ENCODE data around the gene MTCL3.

MTCL3 gene

GRCh38 chr6:127475135-127475822 lies 43.9 kb downstream of the MTCL3 start:
- Histone ChIP-seq H4K20me1 (ENCODE audit: insufficient read depth, low read length) (no peaks in the 10 kb centered on the region), H3K27ac (ENCODE audit: low read depth, low read length, poor library complexity, severe bottlenecking) (no peak overlapping the region), H3K9me3 (ENCODE audit: low read length) (no peaks in the 10 kb centered on the region), H3K9me2 (ENCODE audit: insufficient read depth, low read length) (no peaks in the 10 kb centered on the region), H2AFZ (ENCODE audit: low read length) (no peak overlapping the region), H3K36me3 (ENCODE audit: insufficient read depth, low read length) (no peaks in the 10 kb centered on the region), H3K4me3 (ENCODE audit: low read depth, low read length, poor library complexity, severe bottlenecking) (no peak overlapping the region), H3K4me1 (ENCODE audit: insufficient read depth, low read length, poor library complexity, severe bottlenecking) (no peaks in the 10 kb centered on the region), H3K79me2 (ENCODE audit: insufficient read depth, low read depth, low read length) (no peaks in the 10 kb centered on the region), H3K4me2 (ENCODE audit: low read length) (no peak overlapping the region)
- ChIA-PET POLR2A (no interaction called here), CTCF (ENCODE audit: unreplicated experiment) (no interaction called here)
- TF ChIP-seq EZH2phosphoT487 (IDR thresholded peaks at IDR 0.05; ENCODE audit: borderline replicate concordance, low read depth, low read length), result no peak
- no peak for DNase-seq (ENCODE audit: low spot score)
- BruUV-seq (replicated peaks), result no TSS peak
- intact Hi-C loops (cut with micrococcal nuclease; ENCODE audit: unreplicated experiment), result no loop called here

- no peaks in the 10 kb centered on the region for H3K79me2 ChIP-seq (ENCODE audit: insufficient read depth, low read depth, low read length)
- POLR2A ChIA-PET, result no interaction called here
Observed at GRCh38 chr6:127471379-127472255, 47.5 kb downstream of the MTCL3 start.

DNA sequence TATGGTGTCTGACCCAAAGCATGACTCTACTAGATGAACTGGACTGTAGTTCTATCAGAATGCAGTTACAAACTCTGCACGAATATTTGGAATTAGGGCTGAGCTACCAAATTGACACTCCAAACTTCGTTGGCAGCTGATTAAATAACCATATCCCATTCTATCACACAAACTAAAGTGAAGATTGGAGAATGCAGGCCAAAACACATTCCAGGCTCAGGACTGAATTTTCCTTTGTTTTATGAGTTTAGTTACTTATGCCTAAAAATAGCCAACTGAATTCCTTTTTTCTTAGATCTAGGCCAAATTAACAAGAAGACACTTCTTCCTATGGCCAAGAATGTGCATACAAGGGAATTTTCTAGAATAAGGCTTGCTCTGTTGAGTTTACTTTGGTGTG lies 50.2 kb downstream of the MTCL3 start:
- H3K79me2 ChIP-seq (ENCODE audit: insufficient read depth, low read depth, low read length), result no peaks in the 10 kb centered on the region
- no peak overlapping the region for H3K4me2 ChIP-seq (ENCODE audit: low read length)
- H3K4me1 ChIP-seq (ENCODE audit: insufficient read depth, low read length, poor library complexity, severe bottlenecking), result no peaks in the 10 kb centered on the region
- H3K9me3 ChIP-seq (ENCODE audit: low read length), result no peaks in the 10 kb centered on the region
- no peaks in the 10 kb centered on the region for H3K36me3 ChIP-seq (ENCODE audit: insufficient read depth, low read length)
- intact Hi-C loops (cut with micrococcal nuclease; ENCODE audit: unreplicated experiment), result loop anchor here (5.0 kb wide), 1 partner anchor 167 kb away; no protein-coding TSS in a partner anchor
- no TSS peak for BruUV-seq (replicated peaks)
- no peaks in the 10 kb centered on the region for H4K20me1 ChIP-seq (ENCODE audit: insufficient read depth, low read length)
- H3K9me2 ChIP-seq (ENCODE audit: insufficient read depth, low read length), result no peaks in the 10 kb centered on the region
- DNase-seq (ENCODE audit: low spot score), result no peak
- H3K4me3 ChIP-seq (ENCODE audit: low read depth, low read length, poor library complexity, severe bottlenecking), result no peak overlapping the region
- ChIA-PET CTCF (ENCODE audit: unreplicated experiment) (no interaction called here), POLR2A (no interaction called here)
- no peak overlapping the region for H2AFZ ChIP-seq (ENCODE audit: low read length)
- TF ChIP-seq EZH2phosphoT487 (IDR thresholded peaks at IDR 0.05; ENCODE audit: borderline replicate concordance, low read depth, low read length) (no peak), CTCF (conservative IDR thresholded peaks at IDR 0.05; ENCODE audit: low read length) (no peak)
- H3K27ac ChIP-seq (ENCODE audit: low read depth, low read length, poor library complexity, severe bottlenecking), result no peak overlapping the region

More at GRCh38 chr6:127471379-127472255, 47.5 kb downstream of the MTCL3 start:
- BruUV-seq (replicated peaks), result no TSS peak
- H2AFZ ChIP-seq (ENCODE audit: low read length), result no peak overlapping the region
- H3K4me1 ChIP-seq (ENCODE audit: insufficient read depth, low read length, poor library complexity, severe bottlenecking), result no peaks in the 10 kb centered on the region
- no peak overlapping the region for H3K4me2 ChIP-seq (ENCODE audit: low read length)
- H3K9me2 ChIP-seq (ENCODE audit: insufficient read depth, low read length), result no peaks in the 10 kb centered on the region
- no peaks in the 10 kb centered on the region for H4K20me1 ChIP-seq (ENCODE audit: insufficient read depth, low read length)
- TF ChIP-seq EZH2phosphoT487 (IDR thresholded peaks at IDR 0.05; ENCODE audit: borderline replicate concordance, low read depth, low read length), result no peak
- TF ChIP-seq CTCF (conservative IDR thresholded peaks at IDR 0.05; ENCODE audit: low read length), result no peak
- CTCF ChIA-PET (ENCODE audit: unreplicated experiment), result no interaction called here
- H3K27ac ChIP-seq (ENCODE audit: low read depth, low read length, poor library complexity, severe bottlenecking), result no peak overlapping the region
- H3K9me3 ChIP-seq (ENCODE audit: low read length), result no peaks in the 10 kb centered on the region
- H3K4me3 ChIP-seq (ENCODE audit: low read depth, low read length, poor library complexity, severe bottlenecking), result no peak overlapping the region
- intact Hi-C loops (cut with micrococcal nuclease; ENCODE audit: unreplicated experiment), result no loop called here
- H3K36me3 ChIP-seq (ENCODE audit: insufficient read depth, low read length), result no peaks in the 10 kb centered on the region
- DNase-seq (ENCODE audit: low spot score), result no peak

All from OCI-LY7 (cell line).